Adrenal gland (tissue), 5 donors: Measurements from ENCODE around the gene ALKBH8.

Experiments used
- POLR2A ChIP-seq, 2 donors: fragments of 450-650 bp; IDR thresholded peaks; one replicate each; pipeline ENCODE4 v1.6.1; 2017; ENCODE audit warnings: antibody characterized with exemption in 2 of 2, mild to moderate bottlenecking in 2 of 2, moderate library complexity in 1 of 2
- TF ChIP-seq, protein P1 (sequence below), 6 experiments: fragments of 450-650 bp in 4 of 6; fragments of 200-600 bp in 2 of 6; sonication (generic) in 1 of 6; IDR thresholded peaks; 1 replicate in 5 of 6; 2 replicates in 1 of 6; pipeline versions ENCODE4 v1.5.1 to v1.8.0; 2016 to 2021; ENCODE audit warnings: antibody characterized with exemption in 6 of 6, mild to moderate bottlenecking in 2 of 6, moderate library complexity in 1 of 6
- donor health status: DM: no; HTN: no; CAD: no.

- TF ChIP-seq, protein P1, sequence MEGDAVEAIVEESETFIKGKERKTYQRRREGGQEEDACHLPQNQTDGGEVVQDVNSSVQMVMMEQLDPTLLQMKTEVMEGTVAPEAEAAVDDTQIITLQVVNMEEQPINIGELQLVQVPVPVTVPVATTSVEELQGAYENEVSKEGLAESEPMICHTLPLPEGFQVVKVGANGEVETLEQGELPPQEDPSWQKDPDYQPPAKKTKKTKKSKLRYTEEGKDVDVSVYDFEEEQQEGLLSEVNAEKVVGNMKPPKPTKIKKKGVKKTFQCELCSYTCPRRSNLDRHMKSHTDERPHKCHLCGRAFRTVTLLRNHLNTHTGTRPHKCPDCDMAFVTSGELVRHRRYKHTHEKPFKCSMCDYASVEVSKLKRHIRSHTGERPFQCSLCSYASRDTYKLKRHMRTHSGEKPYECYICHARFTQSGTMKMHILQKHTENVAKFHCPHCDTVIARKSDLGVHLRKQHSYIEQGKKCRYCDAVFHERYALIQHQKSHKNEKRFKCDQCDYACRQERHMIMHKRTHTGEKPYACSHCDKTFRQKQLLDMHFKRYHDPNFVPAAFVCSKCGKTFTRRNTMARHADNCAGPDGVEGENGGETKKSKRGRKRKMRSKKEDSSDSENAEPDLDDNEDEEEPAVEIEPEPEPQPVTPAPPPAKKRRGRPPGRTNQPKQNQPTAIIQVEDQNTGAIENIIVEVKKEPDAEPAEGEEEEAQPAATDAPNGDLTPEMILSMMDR (IDR thresholded peaks at IDR 0.05), result no peak
- TF ChIP-seq POLR2A (IDR thresholded peaks at IDR 0.05), result no peak
Observed at GRCh38 chr11:107496011-107496410, 69.5 kb downstream of the ALKBH8 start.
